Neural cell (in vitro differentiated cells): ENCODE measurements around the gene HOXA5. TPM values are rescaled to one million over a fixed set of nuclear protein-coding genes. Genes with fewer than 3 reads are reported as not detected.

Source experiments
- H2AFZ ChIP-seq: fragments of 200-600, 300-800 bp; sonication (generic), shearing (Covaris generic); 2 replicates; pipeline ENCODE4 v1.6.0; 2014; ENCODE audit warnings: low read depth, mild to moderate bottlenecking, antibody characterized with exemption, low read length, moderate library complexity
- H3F3A ChIP-seq: fragments of 200-600 bp; shearing (Covaris generic); 2 replicates; pipeline ENCODE4 v1.6.1; 2016; ENCODE audit warnings: mild to moderate bottlenecking, moderate library complexity, mixed read lengths, antibody characterized with exemption, low read length; ENCODE audit not compliant: insufficient read depth, poor library complexity, severe bottlenecking
- H3K27ac ChIP-seq: fragments of 200-600, 300-800 bp; sonication (generic), shearing (Covaris generic); 2 replicates; pipeline ENCODE4 v1.5.1; 2014; ENCODE audit warnings: mild to moderate bottlenecking, low read length, moderate library complexity
- H3K27me3 ChIP-seq: fragments of 300-800, 200-600 bp; sonication (generic), shearing (Covaris generic); 2 replicates; pipeline ENCODE4 v1.6.0; 2014; ENCODE audit warnings: mild to moderate bottlenecking, low read depth, low read length, moderate library complexity; ENCODE audit not compliant: insufficient read depth
- H3K36me3 ChIP-seq: fragments of 300-800, 200-600 bp; sonication (generic), shearing (Covaris generic); 2 replicates; pipeline ENCODE4 v1.5.1; 2014; ENCODE audit warnings: mild to moderate bottlenecking, antibody characterized with exemption, low read length, moderate library complexity; ENCODE audit not compliant: insufficient read depth
- H3K4me2 ChIP-seq: fragments of 300-800, 200-600 bp; sonication (generic), shearing (Covaris generic); 2 replicates; pipeline ENCODE4 v1.6.0; 2014; ENCODE audit warnings: mild to moderate bottlenecking, low read length
- H3K4me3 ChIP-seq: fragments of 300-800, 200-600 bp; sonication (generic), shearing (Covaris generic); 2 replicates; pipeline ENCODE4 v1.5.1; 2014; ENCODE audit warnings: mild to moderate bottlenecking, low read length, moderate library complexity
- H3K79me2 ChIP-seq: fragments of 200-600 bp; shearing (Covaris generic); replicated peaks from 2 replicates; pipeline ENCODE4 v1.6.0; 2014; ENCODE audit warnings: mild to moderate bottlenecking, low read length, moderate library complexity; ENCODE audit not compliant: insufficient read depth
- H3K9ac ChIP-seq: fragments of 300-800, 200-600 bp; sonication (generic), shearing (Covaris generic); 2 replicates; pipeline ENCODE4 v1.6.1; 2016; ENCODE audit warnings: mild to moderate bottlenecking, low read length, mixed read lengths
- H3K9me2 ChIP-seq: fragments of 200-600 bp; shearing (Covaris generic); 2 replicates; pipeline ENCODE4 v1.6.1; 2016; ENCODE audit warnings: mild to moderate bottlenecking, low read length, mixed read lengths; ENCODE audit not compliant: insufficient read depth
- H3K9me3 ChIP-seq: fragments of 200-600, 300-800 bp; sonication (generic), shearing (Covaris generic); 2 replicates; pipeline ENCODE4 v1.6.1; 2016; ENCODE audit warnings: mild to moderate bottlenecking, mixed run types, low read length, moderate library complexity, mixed read lengths
- H4K20me1 ChIP-seq: fragments of 200-600 bp; shearing (Covaris generic); 2 replicates; pipeline ENCODE4 v1.6.1; 2016; ENCODE audit warnings: mild to moderate bottlenecking, mixed run types; ENCODE audit not compliant: insufficient read depth
- EP300 ChIP-seq: fragments of 450-650 bp; conservative IDR thresholded peaks from 2 replicates; pipeline ENCODE4 v1.6.1; 2014; ENCODE audit warnings: antibody characterized with exemption, mild to moderate bottlenecking, moderate library complexity; ENCODE audit not compliant: poor library complexity, severe bottlenecking
- EZH2 ChIP-seq: fragments of 200-600, 300-800 bp; shearing (Covaris generic), sonication (generic); IDR thresholded peaks from 2 replicates; pipeline ENCODE4 v1.6.1; 2014; ENCODE audit warnings: antibody characterized with exemption, low read length, borderline replicate concordance, mild to moderate bottlenecking; ENCODE audit not compliant: insufficient read depth, poor library complexity, severe bottlenecking
- MXI1 ChIP-seq: fragments of 450-650 bp; conservative IDR thresholded peaks from 2 replicates; pipeline ENCODE4 v1.6.1; 2014; ENCODE audit warnings: antibody characterized with exemption, mild to moderate bottlenecking; ENCODE audit not compliant: poor library complexity, severe bottlenecking
- POLR2AphosphoS5 ChIP-seq: IDR thresholded peaks from 2 replicates; pipeline ENCODE4 v1.6.1; 2012
- RAD21 ChIP-seq: fragments of 450-650 bp; conservative IDR thresholded peaks from 2 replicates; pipeline ENCODE4 v1.6.1; 2014; ENCODE audit warnings: antibody characterized with exemption, mild to moderate bottlenecking, moderate library complexity
- SMC3 ChIP-seq: fragments of 450-650 bp; conservative IDR thresholded peaks from 2 replicates; pipeline ENCODE4 v1.6.1; 2014; ENCODE audit warnings: antibody characterized with exemption, mild to moderate bottlenecking, moderate library complexity; ENCODE audit not compliant: poor library complexity
- TAF1 ChIP-seq: IDR thresholded peaks from 2 replicates; pipeline ENCODE4 v1.6.1; 2012; ENCODE audit warnings: low read depth
- polyA minus RNA-seq: library from RNA; depleted of rRNA, polyadenylated mRNA; stranded (reverse); fragments of >200 nt; gene quantifications from 2 replicates; pipeline ENCODE4 v1.2.3, GENCODE V29; 2014
- polyA plus RNA-seq: library from polyadenylated mRNA; depleted of rRNA; stranded (reverse); fragments of >200 nt; gene quantifications from 2 replicates; pipeline ENCODE4 v1.2.3, GENCODE V29; 2014
- TF ChIP-seq, protein P1 (sequence below): fragments of 450-650 bp; IDR thresholded peaks from 2 replicates; pipeline ENCODE4 v1.5.1; 2014; ENCODE audit warnings: antibody characterized with exemption, mild to moderate bottlenecking, moderate library complexity; ENCODE audit not compliant: poor library complexity, severe bottlenecking
- TF ChIP-seq, protein P2 (sequence below): IDR thresholded peaks from 2 replicates; pipeline ENCODE4 v1.6.1; 2012; ENCODE audit warnings: borderline replicate concordance

Gene HOXA5
- not detected in 2 replicates for polyA plus RNA-seq
- polyA minus RNA-seq, result not detected in 2 replicates

DNA sequence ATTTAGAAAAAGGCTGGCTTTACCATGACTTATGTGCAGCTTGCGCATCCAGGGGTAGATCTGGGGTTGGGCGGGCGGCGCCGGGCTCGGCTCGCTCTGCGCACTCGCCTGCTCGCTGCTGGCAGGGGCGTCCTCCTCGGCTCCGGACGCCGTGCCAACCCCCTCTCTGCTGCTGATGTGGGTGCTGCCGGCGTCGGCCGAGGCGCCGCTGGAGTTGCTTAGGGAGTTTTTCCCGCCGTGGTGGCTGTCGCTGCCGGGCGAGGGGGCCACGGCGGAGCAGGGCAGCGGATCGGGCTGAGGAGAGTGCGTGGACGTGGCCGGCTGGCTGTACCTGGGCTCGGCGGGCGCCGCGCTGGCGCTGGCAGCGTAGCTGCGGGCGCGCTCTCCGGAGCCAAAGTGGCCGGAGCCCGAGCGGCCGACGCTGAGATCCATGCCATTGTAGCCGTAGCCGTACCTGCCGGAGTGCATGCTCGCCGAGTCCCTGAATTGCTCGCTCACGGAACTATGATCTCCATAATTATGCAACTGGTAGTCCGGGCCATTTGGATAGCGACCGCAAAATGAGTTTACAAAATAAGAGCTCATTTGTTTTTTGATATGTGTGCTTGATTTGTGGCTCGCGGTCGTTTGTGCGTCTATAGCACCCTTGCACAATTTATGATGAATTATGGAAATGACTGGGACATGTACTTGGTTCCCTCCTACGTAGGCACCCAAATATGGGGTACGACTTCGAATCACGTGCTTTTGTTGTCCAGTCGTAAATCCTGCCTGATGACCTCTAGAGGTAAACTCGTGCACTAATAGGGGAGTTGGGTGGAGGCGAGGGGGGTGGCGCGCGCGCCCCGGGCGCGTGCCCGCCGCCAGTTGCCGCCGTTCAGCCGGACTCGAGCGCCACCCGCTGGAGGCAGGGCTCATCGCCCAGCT lies at the start of gene HOXA5:
TSS of gene HOXA5 (minus strand) at position 659 of the 927 bp plus-strand sequence. CDS start at position 585, 74 bp downstream.
- no peak within 1 kb of the TSS for H3K4me2 ChIP-seq
- no peak within 1 kb of the TSS for H3K27ac ChIP-seq
- peaks cover 40% of the 10 kb centered on the region for H3K9me3 ChIP-seq
- peak; percentile 23 for TF ChIP-seq SMC3
- TF ChIP-seq, protein P1, sequence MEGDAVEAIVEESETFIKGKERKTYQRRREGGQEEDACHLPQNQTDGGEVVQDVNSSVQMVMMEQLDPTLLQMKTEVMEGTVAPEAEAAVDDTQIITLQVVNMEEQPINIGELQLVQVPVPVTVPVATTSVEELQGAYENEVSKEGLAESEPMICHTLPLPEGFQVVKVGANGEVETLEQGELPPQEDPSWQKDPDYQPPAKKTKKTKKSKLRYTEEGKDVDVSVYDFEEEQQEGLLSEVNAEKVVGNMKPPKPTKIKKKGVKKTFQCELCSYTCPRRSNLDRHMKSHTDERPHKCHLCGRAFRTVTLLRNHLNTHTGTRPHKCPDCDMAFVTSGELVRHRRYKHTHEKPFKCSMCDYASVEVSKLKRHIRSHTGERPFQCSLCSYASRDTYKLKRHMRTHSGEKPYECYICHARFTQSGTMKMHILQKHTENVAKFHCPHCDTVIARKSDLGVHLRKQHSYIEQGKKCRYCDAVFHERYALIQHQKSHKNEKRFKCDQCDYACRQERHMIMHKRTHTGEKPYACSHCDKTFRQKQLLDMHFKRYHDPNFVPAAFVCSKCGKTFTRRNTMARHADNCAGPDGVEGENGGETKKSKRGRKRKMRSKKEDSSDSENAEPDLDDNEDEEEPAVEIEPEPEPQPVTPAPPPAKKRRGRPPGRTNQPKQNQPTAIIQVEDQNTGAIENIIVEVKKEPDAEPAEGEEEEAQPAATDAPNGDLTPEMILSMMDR, result peak; percentile 48
- TF ChIP-seq RAD21, result peak; percentile 20
- TF ChIP-seq EZH2, result peak; percentile 34
- TF ChIP-seq EP300, result no peak
- TF ChIP-seq, protein P2, sequence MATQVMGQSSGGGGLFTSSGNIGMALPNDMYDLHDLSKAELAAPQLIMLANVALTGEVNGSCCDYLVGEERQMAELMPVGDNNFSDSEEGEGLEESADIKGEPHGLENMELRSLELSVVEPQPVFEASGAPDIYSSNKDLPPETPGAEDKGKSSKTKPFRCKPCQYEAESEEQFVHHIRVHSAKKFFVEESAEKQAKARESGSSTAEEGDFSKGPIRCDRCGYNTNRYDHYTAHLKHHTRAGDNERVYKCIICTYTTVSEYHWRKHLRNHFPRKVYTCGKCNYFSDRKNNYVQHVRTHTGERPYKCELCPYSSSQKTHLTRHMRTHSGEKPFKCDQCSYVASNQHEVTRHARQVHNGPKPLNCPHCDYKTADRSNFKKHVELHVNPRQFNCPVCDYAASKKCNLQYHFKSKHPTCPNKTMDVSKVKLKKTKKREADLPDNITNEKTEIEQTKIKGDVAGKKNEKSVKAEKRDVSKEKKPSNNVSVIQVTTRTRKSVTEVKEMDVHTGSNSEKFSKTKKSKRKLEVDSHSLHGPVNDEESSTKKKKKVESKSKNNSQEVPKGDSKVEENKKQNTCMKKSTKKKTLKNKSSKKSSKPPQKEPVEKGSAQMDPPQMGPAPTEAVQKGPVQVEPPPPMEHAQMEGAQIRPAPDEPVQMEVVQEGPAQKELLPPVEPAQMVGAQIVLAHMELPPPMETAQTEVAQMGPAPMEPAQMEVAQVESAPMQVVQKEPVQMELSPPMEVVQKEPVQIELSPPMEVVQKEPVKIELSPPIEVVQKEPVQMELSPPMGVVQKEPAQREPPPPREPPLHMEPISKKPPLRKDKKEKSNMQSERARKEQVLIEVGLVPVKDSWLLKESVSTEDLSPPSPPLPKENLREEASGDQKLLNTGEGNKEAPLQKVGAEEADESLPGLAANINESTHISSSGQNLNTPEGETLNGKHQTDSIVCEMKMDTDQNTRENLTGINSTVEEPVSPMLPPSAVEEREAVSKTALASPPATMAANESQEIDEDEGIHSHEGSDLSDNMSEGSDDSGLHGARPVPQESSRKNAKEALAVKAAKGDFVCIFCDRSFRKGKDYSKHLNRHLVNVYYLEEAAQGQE, result no peak
- TF ChIP-seq MXI1, result no peak
- no peak within 1 kb of the TSS for H3K9ac ChIP-seq
- peaks cover 100% of the 10 kb centered on the region for H3K27me3 ChIP-seq
- no peaks in the 10 kb centered on the region for H3F3A ChIP-seq
- H4K20me1 ChIP-seq, result no peaks in the 10 kb centered on the region
- no peaks in the 10 kb centered on the region for H3K36me3 ChIP-seq
- peak within 1 kb of the TSS; percentile 59 for H3K4me3 ChIP-seq
- no peaks in the 10 kb centered on the region for H3K79me2 ChIP-seq
- no peaks in the 10 kb centered on the region for H3K9me2 ChIP-seq
- H2AFZ ChIP-seq, result no peak within 1 kb of the TSS

DNA sequence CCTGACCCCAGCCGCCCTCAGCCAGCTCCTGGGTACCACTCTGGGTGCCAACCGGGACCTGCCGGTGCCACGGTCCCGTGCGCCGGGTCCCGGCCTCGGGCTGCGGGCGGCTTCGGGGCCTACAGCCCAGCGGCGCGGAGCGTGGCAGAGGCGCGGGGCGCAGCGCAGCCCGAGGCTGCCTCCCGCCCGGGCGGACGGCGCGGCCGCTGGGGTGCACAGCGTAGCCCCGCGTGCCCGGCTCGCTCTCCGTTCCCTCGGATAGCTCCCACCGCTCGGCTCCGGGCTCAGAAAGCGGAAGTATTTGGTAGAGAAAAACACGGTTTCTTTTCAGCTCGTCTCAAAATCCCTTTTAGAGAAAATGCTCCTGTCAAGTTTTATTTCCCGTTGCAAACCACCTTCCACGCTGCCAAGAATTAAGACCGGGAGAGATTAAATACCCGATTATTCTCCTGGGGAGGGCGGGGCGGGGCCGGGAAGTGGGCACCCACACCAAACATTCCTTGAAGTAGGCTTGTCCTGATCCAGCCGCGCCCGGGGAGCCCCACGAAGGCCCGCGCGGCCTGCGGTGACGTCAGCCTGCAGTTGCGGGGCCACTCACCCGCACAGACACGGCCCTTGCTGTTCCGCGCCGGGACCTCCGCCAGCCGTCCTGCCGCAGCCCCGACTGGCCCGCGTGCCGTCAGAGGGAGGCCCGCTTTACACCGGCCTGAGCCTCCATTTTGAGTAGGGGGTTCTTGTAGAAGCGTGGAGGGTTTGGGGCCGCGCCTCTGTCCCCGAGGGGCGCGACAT lies 49.3 kb upstream of the HOXA5 start:
- H3K79me2 ChIP-seq, result no peaks in the 10 kb centered on the region
- no peak overlapping the region for H3K4me2 ChIP-seq
- H3K27ac ChIP-seq, result no peak overlapping the region
- H3K36me3 ChIP-seq, result no peaks in the 10 kb centered on the region
- no peaks in the 10 kb centered on the region for H3K9me3 ChIP-seq
- peaks cover 100% of the 10 kb centered on the region for H3K27me3 ChIP-seq
- no peaks in the 10 kb centered on the region for H3F3A ChIP-seq
- no peak overlapping the region for H2AFZ ChIP-seq
- no peak overlapping the region for H3K9ac ChIP-seq
- no peaks in the 10 kb centered on the region for H3K9me2 ChIP-seq
- TF ChIP-seq, protein P2, result no peak
- TF ChIP-seq MXI1, result no peak
- no peak for TF ChIP-seq SMC3
- no peak for TF ChIP-seq RAD21
- TF ChIP-seq POLR2AphosphoS5, result no peak
- TF ChIP-seq, protein P1, result no peak
- no peak for TF ChIP-seq TAF1
- TF ChIP-seq EP300, result no peak
- TF ChIP-seq EZH2, result no peak
- no peaks in the 10 kb centered on the region for H4K20me1 ChIP-seq
- no peak overlapping the region for H3K4me3 ChIP-seq
